Stomach smooth muscle (tissue), 2 donors: ENCODE results near the gene BRD1.

Experiments used
- H3K27ac ChIP-seq: one replicate; pipeline ENCODE4 v1.7.0; 2013; ENCODE audit warnings: mild to moderate bottlenecking, low read length, inconsistent platforms
- H3K27me3 ChIP-seq, 2 donors: one replicate each; pipeline ENCODE4 v1.7.0; 2013; ENCODE audit warnings: low read length in 2 of 2; ENCODE audit not compliant: insufficient read depth in 2 of 2, control insufficient read depth in 1 of 2
- H3K36me3 ChIP-seq, 2 donors: one replicate each; pipeline ENCODE4 v1.7.0; 2013; ENCODE audit warnings: low read length in 2 of 2; ENCODE audit not compliant: control insufficient read depth in 2 of 2, insufficient read depth in 2 of 2
- H3K4me1 ChIP-seq: one replicate; pipeline ENCODE4 v1.7.0; 2013; ENCODE audit warnings: low read length; ENCODE audit not compliant: control insufficient read depth, insufficient read depth
- H3K4me3 ChIP-seq, 2 donors: one replicate each; pipeline ENCODE4 v1.7.0; 2013; ENCODE audit warnings: low read length in 2 of 2
- H3K9ac ChIP-seq, 2 donors: one replicate each; pipeline ENCODE4 v1.7.0; 2013; ENCODE audit warnings: low read length in 2 of 2, mild to moderate bottlenecking in 1 of 2
- H3K9me3 ChIP-seq, 2 donors: one replicate each; pipeline ENCODE4 v1.7.0; 2013; ENCODE audit warnings: low read length in 2 of 2; ENCODE audit not compliant: control insufficient read depth in 2 of 2
- donor health status: healthy.
- donor health status: Pancreatic carcinoma.

Gene BRD1

GRCh38 chr22:49845241-49845640, 17.6 kb upstream of the BRD1 start:
- peaks cover 19% of the 10 kb centered on the region in 2 donors for H3K27me3 ChIP-seq
- no peaks in the 10 kb centered on the region for H3K9me3 ChIP-seq
- H3K27ac ChIP-seq = no peak overlapping the region
- no peaks in the 10 kb centered on the region for H3K36me3 ChIP-seq
- no peak overlapping the region for H3K4me3 ChIP-seq
- peaks cover 18% of the 10 kb centered on the region for H3K4me1 ChIP-seq
- H3K9ac ChIP-seq = no peak overlapping the region

GRCh38 chr22:49838771-49839717, 11.4 kb upstream of the BRD1 start:
- Histone ChIP-seq H3K4me3 (no peak overlapping the region), H3K4me1 (no peaks in the 10 kb centered on the region), H3K27me3 (peaks cover 0 to 2% of the 10 kb centered on the region in 2 donors), H3K27ac (no peak overlapping the region), H3K9ac (no peak overlapping the region), H3K9me3 (no peaks in the 10 kb centered on the region), H3K36me3 (no peaks in the 10 kb centered on the region)

GRCh38 chr22:49833340-49834007, 5.8 kb upstream of the BRD1 start:
- Histone ChIP-seq H3K9me3 (peaks cover 4 to 8% of the 10 kb centered on the region in 2 donors), H3K27ac (no peak overlapping the region), H3K4me3 (no peak overlapping the region), H3K4me1 (no peaks in the 10 kb centered on the region), H3K36me3 (no peaks in the 10 kb centered on the region), H3K27me3 (peaks cover 0 to 2% of the 10 kb centered on the region in 2 donors), H3K9ac (no peak overlapping the region)

- no peaks in the 10 kb centered on the region for H3K27me3 ChIP-seq
- H3K36me3 ChIP-seq = peaks cover 0 to under 1% of the 10 kb centered on the region in 2 donors
- H3K4me3 ChIP-seq = no peak overlapping the region
- H3K9ac ChIP-seq = no peak overlapping the region
- peaks cover 4 to 8% of the 10 kb centered on the region in 2 donors for H3K9me3 ChIP-seq
- H3K4me1 ChIP-seq = peaks cover 23% of the 10 kb centered on the region
- H3K27ac ChIP-seq = no peak overlapping the region
These were observed 1.6 kb upstream of the BRD1 start for GRCh38 chr22:49829044-49829853.

GRCh38 chr22:49828599-49828965, 909 bp upstream of the BRD1 start:
- H3K9me3 ChIP-seq = peaks cover 4 to 8% of the 10 kb centered on the region in 2 donors
- H3K9ac ChIP-seq = no peak overlapping the region
- no peak overlapping the region for H3K4me3 ChIP-seq
- no peaks in the 10 kb centered on the region for H3K27me3 ChIP-seq
- H3K27ac ChIP-seq = no peak overlapping the region
- H3K36me3 ChIP-seq = peaks cover 4 to 5% of the 10 kb centered on the region in 2 donors
- peaks cover 30% of the 10 kb centered on the region for H3K4me1 ChIP-seq

GRCh38 chr22:49827271-49827852, 311 bp downstream of the BRD1 start:
- Histone ChIP-seq H3K27ac (peak overlapping the region; percentile 71), H3K4me1 (peaks cover 30% of the 10 kb centered on the region), H3K27me3 (no peaks in the 10 kb centered on the region), H3K4me3 (peak overlapping the region in 1 of 2 donors; percentile 83), H3K36me3 (peaks cover 14 to 17% of the 10 kb centered on the region in 2 donors), H3K9ac (peak overlapping the region in 1 of 2 donors; percentile 75), H3K9me3 (peaks cover 4 to 8% of the 10 kb centered on the region in 2 donors)

GRCh38 chr22:49826603-49827270, 936 bp downstream of the BRD1 start:
- Histone ChIP-seq H3K36me3 (peaks cover 14 to 18% of the 10 kb centered on the region in 2 donors), H3K4me1 (peaks cover 35% of the 10 kb centered on the region), H3K9me3 (peaks cover 4 to 7% of the 10 kb centered on the region in 2 donors), H3K27me3 (no peaks in the 10 kb centered on the region), H3K9ac (peak overlapping the region; percentile 75 to 76), H3K4me3 (peak overlapping the region; percentile 83 to 88), H3K27ac (peak overlapping the region; percentile 71)

- peak overlapping the region; percentile 83 to 88 for H3K4me3 ChIP-seq
- H3K9ac ChIP-seq = peak overlapping the region; percentile 75 to 76
- peak overlapping the region; percentile 71 for H3K27ac ChIP-seq
- no peaks in the 10 kb centered on the region for H3K27me3 ChIP-seq
- peaks cover 41% of the 10 kb centered on the region for H3K4me1 ChIP-seq
- H3K9me3 ChIP-seq = peaks cover 0 to under 1% of the 10 kb centered on the region in 2 donors
- peaks cover 14 to 18% of the 10 kb centered on the region in 2 donors for H3K36me3 ChIP-seq
These were observed 1.6 kb downstream of the BRD1 start for GRCh38 chr22:49825944-49826602.

GRCh38 chr22:49825436-49825835, 2.2 kb downstream of the BRD1 start:
- H3K4me1 ChIP-seq = peaks cover 48% of the 10 kb centered on the region
- peak overlapping the region; percentile 75 to 76 for H3K9ac ChIP-seq
- no peaks in the 10 kb centered on the region for H3K9me3 ChIP-seq
- H3K4me3 ChIP-seq = peak overlapping the region; percentile 83 to 88
- no peaks in the 10 kb centered on the region for H3K27me3 ChIP-seq
- H3K36me3 ChIP-seq = peaks cover 17 to 21% of the 10 kb centered on the region in 2 donors
- H3K27ac ChIP-seq = peak overlapping the region; percentile 71
